SIG-M5 treated with dmso at 0.1 percent for 504 hours (cell line): ENCODE results near the gene THUMPD1.

ENCODE experiments used
- DNase-seq: peaks from one replicate; lab custom pipeline; 2025; ENCODE audit not compliant: unreplicated experiment; lab: John Stamatoyannopoulos, UW

THUMPD1 gene

GRCh38 chr16:20696618-20697017, 45.0 kb downstream of the THUMPD1 start:
- DNase-seq = no peak

- DNase-seq = no peak
Measured at GRCh38 chr16:20695024-20695423, 46.6 kb downstream of the THUMPD1 start.

GRCh38 chr16:20694096-20694495, 47.5 kb downstream of the THUMPD1 start:
- DNase-seq = peak; percentile 12

DNA sequence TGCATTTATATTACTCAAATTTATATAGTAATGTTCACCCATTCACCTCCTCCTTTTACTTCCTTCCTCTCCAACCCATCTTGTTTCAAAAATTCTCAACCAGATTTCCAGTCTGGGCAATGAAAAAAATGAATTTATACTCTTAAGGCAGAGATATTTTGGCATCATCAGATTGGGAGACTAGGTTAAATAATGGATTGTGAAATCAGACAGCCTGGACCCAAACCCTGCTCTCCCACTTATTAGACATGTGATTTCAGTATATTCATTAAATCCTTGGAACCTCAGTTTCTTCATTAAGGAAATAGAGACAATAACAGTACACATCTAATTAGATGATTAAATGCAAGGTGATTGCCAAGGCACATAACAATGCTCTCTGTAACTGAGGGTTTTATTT, 52.0 kb downstream of the THUMPD1 start:
- DNase-seq = no peak

GRCh38 chr16:20683812-20684211, 57.8 kb downstream of the THUMPD1 start:
- DNase-seq = no peak
